Panc1 (cell line): Measurements from ENCODE around the gene HSD3B2.

Experiments used
- POLR2AphosphoS5 ChIP-seq: IDR thresholded peaks from 2 replicates; pipeline ENCODE4 v1.6.1; 2012; ENCODE audit warnings: mild to moderate bottlenecking, low read depth, low read length, moderate library complexity
- SIN3A ChIP-seq: IDR thresholded peaks from 2 replicates; pipeline ENCODE4 v1.6.1; 2012; ENCODE audit warnings: low read depth, mild to moderate bottlenecking, low read length, moderate library complexity, borderline replicate concordance; ENCODE audit not compliant: insufficient read depth
- TF ChIP-seq, protein P1 (sequence below): fragments of 450-650 bp; IDR thresholded peaks from 2 replicates; pipeline ENCODE4 v1.5.1; 2017; ENCODE audit warnings: mild to moderate bottlenecking

DNA sequence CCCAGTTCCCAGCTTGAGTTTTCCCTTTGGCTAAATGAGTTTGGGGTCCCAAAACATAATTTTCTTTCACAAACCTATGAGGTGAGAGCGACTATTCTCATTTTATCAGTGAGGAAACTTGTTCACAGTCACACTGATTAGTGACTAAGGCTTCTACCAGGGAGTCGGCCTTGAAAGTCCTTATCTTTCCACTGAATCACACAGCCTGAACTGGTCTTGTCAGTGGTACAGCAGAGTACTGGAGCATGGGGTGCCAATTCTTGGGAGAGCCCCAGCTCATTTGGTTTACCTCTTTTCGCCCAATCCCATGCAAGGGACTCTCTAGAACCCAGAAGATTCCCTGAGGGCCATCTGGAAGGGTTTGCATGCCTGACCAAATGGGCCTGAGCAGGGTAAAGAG is 16.9 kb downstream of the HSD3B2 start:
- TF ChIP-seq, protein P1, sequence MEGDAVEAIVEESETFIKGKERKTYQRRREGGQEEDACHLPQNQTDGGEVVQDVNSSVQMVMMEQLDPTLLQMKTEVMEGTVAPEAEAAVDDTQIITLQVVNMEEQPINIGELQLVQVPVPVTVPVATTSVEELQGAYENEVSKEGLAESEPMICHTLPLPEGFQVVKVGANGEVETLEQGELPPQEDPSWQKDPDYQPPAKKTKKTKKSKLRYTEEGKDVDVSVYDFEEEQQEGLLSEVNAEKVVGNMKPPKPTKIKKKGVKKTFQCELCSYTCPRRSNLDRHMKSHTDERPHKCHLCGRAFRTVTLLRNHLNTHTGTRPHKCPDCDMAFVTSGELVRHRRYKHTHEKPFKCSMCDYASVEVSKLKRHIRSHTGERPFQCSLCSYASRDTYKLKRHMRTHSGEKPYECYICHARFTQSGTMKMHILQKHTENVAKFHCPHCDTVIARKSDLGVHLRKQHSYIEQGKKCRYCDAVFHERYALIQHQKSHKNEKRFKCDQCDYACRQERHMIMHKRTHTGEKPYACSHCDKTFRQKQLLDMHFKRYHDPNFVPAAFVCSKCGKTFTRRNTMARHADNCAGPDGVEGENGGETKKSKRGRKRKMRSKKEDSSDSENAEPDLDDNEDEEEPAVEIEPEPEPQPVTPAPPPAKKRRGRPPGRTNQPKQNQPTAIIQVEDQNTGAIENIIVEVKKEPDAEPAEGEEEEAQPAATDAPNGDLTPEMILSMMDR: no peak
- TF ChIP-seq SIN3A: no peak
- no peak for TF ChIP-seq POLR2AphosphoS5
